ENCODE measurements around the gene EXOC3L1.

EXOC3L1 gene

DNA sequence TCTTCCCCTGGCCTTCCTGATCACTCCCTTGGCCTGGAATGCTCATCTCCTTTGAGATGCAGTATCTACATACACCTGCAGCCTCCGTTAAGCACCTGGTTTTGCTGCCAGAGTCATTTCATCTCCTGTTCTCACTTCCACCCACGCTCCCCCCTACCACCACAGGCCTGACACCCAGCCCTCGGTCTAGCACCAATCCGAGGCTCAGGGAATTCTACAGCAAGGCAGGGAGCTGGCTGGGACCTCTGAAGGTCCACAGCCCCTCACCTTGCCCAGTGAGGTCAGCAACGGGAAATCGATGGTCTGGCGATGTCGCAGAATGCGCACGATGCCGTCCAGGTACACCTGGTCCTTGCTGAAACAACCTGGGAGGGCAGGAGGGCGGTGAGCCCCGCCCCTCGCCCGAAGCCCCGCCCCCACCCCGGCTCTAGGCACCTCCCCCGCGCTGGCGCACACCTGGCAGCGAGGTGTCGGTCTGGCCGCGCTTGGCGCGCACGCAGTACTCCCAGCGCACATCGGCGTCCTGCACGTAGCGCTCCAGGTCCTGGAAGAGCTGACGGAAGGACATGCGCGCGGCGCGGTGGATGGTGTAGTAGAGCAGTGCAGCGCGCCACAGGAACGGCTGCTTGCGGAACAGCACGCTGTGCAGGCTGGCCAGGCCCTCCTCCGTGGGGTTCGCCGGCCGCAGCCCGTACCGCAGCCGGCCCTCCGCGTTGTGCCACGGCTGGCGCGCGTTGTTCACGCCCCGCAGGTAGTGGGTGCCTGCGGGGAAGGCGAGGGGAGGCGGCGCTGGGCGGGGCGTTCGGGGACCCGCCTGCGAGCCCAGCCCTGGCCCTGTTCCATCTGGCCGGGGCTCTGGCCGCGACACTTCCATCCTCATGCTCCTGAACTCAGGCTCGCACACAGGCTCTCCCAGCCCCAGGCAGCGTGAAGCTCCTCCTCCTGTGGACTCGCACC lies 11.9 kb downstream of the EXOC3L1 start:
- no peak for DNase-seq

DNA sequence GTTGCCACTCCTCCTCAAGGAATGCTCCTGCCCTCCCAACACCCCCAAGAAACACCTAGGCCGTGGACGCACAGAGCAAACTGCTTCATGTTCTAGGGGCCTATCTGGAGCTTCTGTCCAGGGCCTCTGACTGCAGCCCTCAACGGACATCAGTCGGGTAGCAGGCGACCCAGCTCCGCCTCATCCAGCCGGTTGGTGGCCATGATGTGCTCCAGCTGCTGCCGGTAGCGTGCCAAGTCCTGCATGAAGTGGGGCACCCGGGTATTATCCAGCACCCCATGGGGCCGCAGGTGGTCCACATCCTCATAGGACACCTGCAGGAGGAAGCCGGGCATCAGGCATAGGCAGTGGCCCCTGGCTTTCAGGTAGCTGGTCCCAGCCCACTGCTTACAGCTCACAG lies 13.3 kb downstream of the EXOC3L1 start:
- no peak for DNase-seq

DNA sequence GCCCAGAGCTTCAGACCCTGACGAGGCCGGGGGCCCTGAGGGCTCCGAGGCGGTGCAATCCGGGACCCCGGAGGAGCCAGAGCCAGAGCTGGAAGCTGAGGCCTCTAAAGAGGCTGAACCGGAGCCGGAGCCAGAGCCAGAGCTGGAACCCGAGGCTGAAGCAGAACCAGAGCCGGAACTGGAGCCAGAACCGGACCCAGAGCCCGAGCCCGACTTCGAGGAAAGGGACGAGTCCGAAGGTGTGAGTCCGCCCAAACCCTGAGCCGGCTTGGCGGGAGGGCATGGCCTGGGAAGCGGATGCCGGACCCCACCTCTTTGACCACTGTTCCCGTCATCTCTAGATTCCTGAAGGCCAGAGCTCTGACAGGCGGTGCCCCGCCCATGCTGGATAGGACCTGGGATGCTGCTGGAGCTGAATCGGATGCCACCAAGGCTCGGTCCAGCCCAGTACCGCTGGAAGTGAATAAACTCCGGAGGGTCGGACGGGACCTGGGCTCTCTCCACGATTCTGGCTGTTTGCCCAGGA lies 15.2 kb downstream of the EXOC3L1 start:
- DNase-seq = no peak

DNA sequence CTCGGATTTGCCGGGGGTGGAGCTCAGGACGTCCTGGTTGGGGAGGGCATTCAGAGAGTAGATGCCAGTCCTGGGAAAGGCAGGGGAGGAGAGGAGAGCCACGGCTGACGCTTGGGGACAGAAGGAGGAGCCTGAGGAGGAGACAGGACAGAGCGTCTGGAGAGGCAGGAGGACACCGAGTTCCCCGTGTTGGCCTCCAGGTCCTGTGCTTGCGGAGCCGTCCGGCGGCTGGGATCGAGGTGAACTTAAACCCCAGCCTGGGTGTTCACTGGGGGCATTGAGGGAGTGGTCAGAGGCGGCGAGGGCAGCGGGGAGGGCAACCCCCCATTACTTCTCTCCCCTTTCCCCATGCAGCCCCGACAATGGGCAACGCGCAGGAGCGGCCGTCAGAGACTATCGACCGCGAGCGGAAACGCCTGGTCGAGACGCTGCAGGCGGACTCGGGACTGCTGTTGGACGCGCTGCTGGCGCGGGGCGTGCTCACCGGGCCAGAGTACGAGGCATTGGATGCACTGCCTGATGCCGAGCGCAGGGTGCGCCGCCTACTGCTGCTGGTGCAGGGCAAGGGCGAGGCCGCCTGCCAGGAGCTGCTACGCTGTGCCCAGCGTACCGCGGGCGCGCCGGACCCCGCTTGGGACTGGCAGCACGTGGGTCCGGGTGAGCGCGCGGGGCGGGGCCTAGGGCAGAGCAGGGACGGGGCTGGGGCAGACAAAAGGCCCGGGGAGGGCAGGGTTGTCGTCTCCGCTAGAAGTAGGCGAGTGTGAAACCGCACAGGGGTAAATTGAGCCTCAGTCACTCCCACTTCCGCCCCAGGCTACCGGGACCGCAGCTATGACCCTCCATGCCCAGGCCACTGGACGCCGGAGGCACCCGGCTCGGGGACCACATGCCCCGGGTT lies 15.9 kb downstream of the EXOC3L1 start:
- DNase-seq = peak; percentile 65

DNA sequence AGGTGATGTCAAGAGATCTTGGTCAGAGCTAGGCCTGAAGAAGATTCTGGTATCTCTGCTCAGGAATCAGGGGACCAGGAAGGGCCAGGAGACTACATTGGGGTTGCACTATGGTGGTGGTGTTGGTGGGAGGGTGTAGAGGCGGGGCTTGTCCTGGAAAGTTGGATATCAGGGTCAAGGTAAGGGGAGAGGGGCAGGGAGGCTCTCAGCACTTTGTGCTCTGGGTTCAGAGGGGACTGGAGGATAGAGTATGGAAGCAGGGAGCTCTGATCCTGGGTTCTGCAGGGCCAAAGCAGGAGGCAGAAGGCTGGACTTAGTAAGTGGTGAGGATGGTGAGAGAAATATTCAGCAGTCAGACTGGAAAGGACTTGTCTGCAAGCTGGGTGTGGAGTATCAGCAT lies 16.6 kb downstream of the EXOC3L1 start:
- DNase-seq = no peak

DNA sequence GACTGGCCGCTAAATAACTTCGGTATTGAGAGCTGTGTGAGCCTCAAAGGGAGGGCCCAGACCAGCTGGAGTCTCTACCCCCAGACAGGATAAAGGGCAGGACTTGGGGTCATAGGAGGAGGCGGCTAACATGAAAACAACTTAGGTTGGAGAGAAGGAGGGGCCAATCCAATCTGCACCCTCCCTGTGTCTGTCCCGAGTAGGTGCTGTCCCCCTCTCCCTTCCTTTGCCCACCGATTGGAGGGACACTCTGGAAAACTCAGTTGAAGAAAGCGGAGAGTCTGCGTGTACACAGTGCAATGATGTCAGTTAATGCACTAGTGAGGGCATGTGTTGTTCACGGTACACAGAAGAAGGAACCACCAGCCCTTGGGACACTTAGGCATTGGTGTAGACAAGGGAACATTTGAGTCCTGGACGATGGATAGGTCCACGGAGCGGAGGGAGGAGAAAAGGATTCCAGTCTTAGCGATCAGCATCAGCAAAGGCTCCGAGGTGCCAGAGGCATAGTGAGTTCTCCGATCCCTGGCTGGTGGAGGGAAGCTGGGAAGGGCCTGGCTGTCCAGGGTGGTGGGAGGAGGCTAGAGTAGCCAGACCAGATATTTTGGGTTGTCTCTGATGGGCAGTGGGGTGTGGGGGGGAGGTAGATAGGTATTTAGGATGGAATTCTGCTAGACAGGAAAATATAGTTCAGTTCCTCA lies 18.8 kb downstream of the EXOC3L1 start:
- DNase-seq = no peak

DNA sequence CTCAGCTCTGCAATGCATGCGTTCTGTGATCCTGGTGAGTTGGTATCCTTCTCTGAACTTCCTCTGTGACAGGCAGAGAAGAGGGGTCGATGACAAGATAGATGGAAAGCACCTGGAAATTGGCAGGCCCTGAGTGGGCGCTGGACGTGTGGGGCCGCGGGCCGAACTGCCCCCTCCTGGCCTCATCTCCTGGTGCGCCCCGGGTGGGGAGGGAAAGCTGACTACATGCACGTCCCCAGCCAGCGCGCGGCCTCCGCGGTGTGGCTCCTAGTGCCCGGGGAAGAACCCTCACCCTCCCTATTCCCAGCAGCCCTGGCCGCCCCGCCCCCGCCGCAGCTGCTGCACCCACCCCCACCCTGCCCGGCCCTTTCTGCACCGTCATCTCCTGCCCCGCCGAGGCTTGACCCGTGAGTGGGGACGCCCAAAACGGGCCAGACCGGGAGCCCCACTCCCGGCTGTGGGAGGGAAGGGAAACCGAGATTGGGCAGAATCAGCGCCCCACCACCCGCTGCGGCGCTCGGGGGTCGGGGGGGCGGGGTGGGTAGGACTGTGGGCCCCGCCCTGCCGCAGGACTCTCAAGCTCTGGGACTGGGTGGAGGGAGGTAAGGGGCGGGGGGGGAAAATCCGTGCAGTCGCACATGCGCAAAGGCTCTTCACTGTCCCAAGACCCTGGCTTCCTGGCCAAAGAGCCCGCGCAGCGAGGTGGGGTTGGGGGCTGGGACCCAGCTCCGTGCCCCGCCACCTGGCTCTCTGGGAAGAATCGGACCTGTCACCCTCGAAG lies 19.6 kb downstream of the EXOC3L1 start, which contains the start of gene NOL3:
Gene NOL3, plus strand, starts transcription at position 371 of the 781 bp plus-strand sequence.
- DNase-seq = peak; percentile 79

DNA sequence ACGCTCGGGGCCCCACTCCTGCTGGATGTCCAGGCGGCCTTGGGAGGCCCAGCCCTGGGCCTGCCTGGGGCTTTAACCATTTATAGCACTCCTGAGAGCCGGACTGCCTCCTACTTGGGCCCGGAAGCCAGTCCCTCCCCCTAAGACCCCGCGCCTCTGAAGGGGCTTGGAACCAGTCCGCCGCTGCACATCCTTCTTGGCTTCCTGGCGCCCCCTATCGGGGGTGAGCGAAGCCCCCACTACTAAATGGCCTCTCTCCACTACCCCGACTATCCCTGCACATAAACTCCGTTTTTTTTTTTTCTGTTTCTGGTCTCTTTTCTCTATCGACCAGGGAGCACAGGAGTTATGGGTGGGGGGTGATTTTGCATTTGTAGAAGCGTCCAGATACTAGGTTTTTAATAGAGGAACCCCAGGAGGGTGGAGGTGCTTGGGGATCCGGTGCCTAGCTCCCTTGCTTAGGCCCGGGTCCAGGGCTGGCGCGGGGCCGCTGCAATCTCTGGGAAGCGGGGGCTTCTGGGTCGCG lies 20.2 kb downstream of the EXOC3L1 start:
- DNase-seq = no peak

DNA sequence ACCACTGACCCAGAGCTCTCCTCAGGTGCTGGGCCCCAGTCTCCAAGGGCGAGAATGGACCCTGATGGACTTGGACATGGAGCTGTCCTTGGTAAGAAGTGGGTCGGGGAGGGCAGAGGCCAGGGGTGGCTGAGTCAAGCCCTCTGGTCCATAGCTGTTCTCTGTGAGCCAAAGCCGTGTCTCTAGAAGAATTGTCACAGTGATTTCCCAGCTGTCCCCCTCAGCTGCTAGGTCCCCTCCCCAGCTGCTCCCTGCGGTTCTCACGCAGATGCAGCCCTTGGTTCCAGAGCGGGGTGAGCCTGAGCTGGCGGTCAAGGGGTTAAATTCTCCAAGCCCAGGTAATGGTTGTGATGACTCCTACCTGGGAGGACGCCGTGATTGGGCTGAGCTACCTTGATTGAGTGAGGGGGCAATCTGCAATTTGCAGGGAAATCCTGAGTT lies 20.9 kb downstream of the EXOC3L1 start:
- no peak for DNase-seq

DNA sequence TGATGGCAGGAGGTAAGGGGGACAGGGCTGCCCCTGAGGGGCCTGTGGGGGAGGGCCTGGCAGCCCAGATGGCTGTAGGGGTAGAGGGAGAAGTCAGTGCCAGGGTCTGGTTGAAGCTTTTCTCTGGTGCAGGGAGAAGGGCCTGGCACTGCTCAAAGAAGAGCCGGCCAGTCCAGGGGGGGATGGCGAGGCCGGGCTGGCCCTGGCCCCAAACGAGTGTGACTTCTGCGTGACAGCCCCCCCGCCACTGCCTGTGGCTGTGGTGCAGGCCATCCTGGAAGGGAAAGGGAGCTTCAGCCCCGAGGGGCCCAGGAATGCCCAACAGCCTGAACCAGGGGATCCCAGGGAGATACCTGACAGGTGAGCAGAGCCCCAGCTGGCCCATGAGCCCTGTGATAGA lies 22.3 kb downstream of the EXOC3L1 start:
- no peak for DNase-seq

DNA sequence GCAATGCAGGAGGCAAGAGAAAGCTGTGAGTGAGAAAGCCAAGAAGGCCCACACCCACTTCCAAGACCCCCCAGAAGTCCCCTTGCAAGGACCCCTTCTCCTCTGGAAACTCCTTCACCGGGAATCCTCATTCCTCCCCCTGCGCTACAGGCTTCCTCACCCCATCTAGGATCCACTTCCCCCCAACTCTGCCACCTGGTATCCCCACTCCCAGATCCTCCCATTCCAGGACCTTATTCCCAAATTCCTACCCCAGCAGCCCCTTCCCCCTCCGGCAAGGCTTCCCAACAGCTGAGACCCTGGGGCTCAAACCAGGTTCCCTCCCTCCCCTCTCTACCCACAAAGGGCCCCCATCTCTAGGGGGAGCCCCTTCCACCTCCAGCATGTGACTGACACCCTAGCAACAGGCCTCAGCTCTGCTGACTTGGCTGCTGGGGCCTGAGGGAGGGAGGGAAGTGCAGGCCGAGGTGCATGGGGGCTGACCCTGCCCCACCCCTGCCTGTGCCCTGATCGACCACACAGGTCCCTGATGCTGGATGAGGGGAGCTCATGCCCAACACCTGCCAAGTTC lies 23.3 kb downstream of the EXOC3L1 start:
- DNase-seq = no peak

DNA sequence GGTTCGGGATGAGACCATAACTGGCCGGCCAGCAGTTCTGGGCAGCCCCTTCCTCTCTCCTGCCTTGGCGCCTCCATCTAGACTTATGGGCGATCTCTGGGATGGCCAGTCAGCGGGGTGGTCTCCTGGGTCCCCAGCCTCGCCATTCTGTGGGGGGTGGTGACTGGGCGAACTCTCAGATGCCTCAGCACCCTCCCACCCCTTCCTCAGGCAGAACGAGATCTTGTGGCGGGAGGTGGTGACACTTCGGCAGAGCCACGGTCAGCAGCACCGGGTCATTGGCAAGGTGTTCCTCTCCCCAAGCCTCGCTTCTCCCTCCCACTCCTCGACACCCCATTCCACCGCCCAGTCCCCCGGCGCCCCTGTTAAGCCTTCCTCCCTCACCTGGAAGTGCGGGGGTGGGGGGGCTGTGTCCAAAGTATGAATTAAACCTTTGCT lies 23.8 kb downstream of the EXOC3L1 start:
- DNase-seq = no peak

DNA sequence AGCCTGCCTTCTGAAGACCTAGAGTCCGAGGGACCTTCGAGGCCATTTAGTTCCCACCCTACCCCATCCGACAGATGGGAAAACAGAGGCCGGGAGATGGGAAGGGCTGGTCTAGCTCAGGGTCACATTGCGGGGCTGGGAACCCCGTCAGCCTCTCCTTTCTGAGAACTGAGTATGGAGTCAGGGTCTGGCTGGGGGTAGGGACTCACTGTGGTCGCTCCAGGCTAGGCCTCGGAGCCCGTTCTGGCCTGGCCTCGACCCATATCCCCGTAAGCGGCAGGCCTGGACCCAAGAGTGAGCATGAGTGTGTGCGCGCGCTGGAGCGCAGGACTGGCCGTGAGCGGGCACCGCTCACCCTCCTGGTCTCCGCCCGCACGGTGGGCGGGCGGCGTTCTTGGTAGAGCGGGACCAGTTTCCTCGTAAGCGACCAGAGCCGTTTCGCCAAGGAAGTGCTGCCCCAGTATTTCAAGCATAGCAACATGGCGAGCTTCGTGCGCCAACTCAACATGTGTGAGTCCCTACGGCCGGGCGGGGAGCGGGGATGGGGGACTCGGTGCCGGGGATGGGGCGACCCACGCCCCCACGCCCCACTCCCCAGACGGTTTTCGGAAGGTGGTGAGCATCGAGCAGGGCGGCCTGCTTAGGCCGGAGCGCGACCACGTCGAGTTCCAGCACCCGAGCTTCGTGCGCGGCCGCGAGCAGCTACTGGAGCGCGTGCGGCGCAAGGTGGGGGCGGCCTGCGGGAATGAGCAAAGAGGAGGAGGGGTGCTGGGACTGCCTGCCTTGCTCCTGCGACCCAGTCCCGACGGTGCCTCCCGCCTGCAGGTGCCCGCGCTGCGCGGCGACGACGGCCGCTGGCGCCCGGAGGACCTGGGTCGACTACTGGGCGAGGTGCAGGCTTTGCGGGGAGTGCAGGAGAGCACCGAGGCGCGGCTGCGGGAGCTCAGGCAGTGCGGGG lies 24.5 kb downstream of the EXOC3L1 start:
- DNase-seq = no peak

DNA sequence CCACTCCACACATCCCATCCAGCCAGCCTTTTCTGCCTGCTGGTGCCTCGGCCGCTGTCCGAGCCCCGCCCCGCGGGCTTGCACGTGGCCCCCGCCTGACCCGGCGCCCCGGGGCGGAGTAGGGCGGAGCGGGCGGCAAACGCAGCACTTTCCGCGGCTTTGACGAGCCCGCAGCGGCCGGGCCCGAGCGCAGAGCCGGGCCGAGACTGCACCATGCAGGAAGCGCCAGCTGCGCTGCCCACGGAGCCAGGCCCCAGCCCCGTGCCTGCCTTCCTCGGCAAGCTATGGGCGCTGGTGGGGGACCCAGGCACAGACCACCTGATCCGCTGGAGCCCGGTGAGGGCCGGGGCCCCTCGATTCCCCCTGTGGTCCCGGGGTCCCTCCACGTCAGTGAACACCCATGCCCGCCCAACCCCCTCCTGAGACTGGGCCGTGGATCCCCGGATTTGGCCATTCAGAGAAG lies 25.3 kb downstream of the EXOC3L1 start, which contains the start of gene HSF4:
Gene HSF4, plus strand, starts transcription at position 147 of the 463 bp plus-strand sequence. Its CDS starts 67 bp downstream, at position 214.
- no peak for DNase-seq

DNA sequence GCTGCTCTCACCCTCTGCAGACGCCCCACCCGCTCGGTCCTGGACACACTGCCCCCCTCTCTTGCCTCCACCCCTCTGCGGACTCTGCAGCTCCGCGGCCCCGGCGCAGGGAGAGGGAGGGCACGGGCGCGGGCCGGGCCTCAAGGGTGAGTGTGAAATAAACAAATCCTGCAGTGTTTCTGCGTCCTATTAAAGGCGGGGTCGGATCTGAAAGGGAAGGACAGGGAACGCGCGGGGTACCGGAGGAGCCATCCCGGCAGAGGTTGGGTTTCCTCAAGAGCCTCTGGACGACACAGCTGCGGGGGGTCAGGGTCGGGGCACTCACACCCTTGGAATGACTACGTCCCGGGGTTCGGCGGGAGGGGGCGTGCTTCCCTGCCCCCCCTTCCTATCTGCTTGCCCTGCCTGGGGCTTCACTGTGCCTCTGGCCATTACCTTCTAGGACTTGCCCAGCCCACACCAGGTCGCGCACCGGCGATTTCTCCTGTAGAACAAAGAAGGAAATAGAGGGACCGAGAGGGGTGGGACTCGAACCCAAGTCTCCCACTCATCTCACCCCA lies 25.9 kb downstream of the EXOC3L1 start:
- no peak for DNase-seq

DNA sequence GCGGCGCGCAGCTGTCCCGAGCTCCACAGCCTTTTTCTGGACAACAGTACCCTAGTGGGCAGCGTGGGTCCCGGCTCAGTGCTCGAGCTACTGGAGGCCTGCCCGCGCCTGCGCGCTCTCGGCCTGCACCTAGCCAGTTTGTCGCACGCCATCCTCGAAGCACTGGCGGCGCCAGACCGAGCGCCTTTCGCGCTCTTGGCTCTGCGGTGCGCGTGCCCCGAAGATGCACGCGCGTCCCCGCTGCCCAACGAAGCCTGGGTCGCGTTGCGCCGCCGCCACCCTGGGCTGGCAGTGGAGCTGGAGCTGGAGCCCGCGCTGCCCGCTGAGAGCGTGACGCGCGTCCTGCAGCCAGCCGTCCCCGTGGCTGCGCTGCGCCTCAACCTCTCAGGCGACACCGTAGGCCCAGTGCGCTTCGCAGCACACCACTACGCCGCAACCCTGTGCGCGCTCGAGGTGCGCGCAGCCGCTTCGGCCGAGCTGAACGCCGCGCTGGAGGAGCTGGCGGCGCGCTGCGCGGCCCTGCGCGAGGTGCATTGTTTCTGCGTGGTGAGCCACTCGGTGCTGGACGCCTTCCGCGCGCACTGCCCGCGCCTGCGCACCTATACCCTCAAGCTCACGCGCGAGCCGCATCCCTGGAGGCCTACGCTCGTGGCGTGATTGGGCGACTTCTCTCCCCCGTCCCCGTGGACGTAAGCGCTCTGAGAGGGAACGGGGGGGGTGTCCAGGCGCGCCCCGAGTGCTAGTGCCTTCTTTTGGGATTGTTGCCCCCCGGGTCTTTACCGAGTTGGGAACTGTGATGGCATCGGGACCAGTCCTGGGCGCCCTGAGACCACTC lies 26.6 kb downstream of the EXOC3L1 start:
- DNase-seq = no peak

DNA sequence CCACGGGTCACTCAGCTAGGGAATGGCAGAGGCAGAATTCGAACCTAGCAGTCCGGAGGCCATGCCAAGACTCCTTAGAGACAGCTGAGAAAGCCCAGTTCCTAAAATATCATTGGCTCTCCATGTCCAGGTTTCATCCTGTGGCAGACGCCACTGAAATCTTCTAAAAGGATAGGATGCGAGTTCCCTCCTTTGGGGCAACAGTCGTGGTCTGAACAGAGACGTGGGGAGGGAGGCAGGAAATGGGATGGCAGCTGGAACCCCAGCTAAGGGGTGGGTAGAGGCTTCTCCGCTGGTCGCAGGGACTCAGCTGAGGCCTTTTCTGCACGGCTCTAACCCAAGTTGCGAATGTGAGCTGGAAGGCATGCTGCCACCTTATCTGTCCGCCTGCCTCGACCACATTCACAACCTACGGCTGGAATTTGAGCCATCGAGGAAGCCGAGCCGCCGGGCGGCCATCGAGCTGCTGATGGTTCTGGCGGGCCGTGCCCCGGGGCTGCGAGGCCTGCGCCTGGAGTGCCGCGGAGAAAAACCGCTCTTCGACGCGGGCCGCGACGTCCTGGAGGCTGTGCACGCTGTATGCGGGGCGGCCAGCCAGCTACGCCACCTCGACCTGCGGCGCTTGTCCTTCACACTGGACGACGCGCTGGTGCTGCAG lies 27.3 kb downstream of the EXOC3L1 start:
- no peak for DNase-seq

DNA sequence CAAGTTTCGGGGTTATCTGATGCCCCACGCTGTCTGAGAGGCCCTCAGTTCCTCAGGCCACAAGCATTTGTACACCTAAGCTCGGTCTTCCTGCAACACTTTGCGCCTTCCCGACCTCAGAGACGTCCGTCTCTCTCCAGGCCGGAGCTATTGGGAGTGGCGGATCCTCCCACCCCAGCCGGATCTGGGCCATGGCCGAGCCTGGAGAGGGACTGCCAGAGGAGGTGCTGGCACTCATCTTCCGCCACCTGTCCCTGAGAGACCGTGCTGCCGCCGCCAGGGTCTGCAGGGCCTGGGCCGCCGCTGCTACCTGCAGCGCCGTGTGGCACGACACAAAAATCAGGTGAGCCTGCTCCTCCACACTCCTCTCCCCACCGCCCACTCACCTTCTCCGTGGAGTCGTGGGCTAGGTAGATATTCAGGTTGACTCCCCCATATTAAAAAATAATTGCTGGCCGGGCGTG lies 28.3 kb downstream of the EXOC3L1 start:
- DNase-seq = no peak
